Mesenteric fat pad (tissue), 1 donor: Measurements from ENCODE around the gene UBXN10. TPM values are rescaled to one million over a fixed set of nuclear protein-coding genes. Genes with fewer than 3 reads are reported as not detected.
"Not testable (repeated sequence)": the region's sequence is repeated elsewhere in the genome, so short reads cannot be mapped to it uniquely, and the experiment has no call there.

ENCODE experiments used
- DNase-seq: peaks from one replicate; pipeline ENCODE4 v3.0.0-alpha.2; 2020; ENCODE audit warnings: low spot score
- total RNA-seq: library from RNA; stranded (reverse); fragmentation: NEBNext Ultra II Directional; extraction: Animal tissue kit (Norgen Biotek cat#: 25700); gene quantifications from one replicate; pipeline ENCODE4 v1.2.1, GENCODE V29; 2021
- donor health status: DM: yes; HTN: yes; CAD: no.

The UBXN10 gene
- total RNA-seq, 1 donor from 2014 or later = 0.29 TPM

- no peak for DNase-seq
Measured at GRCh38 chr1:20200966-20201365, 15.1 kb downstream of the UBXN10 start.

GRCh38 chr1:20202166-20202565 lies 16.3 kb downstream of the UBXN10 start:
- peak; percentile 71 for DNase-seq

- DNase-seq = no peak
Measured at GRCh38 chr1:20207546-20207945, 21.6 kb downstream of the UBXN10 start.

GRCh38 chr1:20209471-20209870 lies 23.6 kb downstream of the UBXN10 start:
- peak; percentile 37 for DNase-seq

GRCh38 chr1:20210736-20211460 lies 25.0 kb downstream of the UBXN10 start:
- DNase-seq = peak; percentile 35

- DNase-seq = peak; percentile 74
Measured at GRCh38 chr1:20211511-20211931, 25.6 kb downstream of the UBXN10 start.

- DNase-seq = peak; percentile 18
Measured at GRCh38 chr1:20212085-20212684, 26.3 kb downstream of the UBXN10 start.

- peak; percentile 88 for DNase-seq
Measured at GRCh38 chr1:20212685-20213331, 26.9 kb downstream of the UBXN10 start.

- no peak for DNase-seq
Measured at GRCh38 chr1:20215716-20216115, 29.8 kb downstream of the UBXN10 start.

GRCh38 chr1:20216574-20216973 lies 30.7 kb downstream of the UBXN10 start:
- peak; percentile 18 for DNase-seq

GRCh38 chr1:20219053-20219452 lies 33.2 kb downstream of the UBXN10 start:
- peak; percentile 18 for DNase-seq

- DNase-seq = peak; percentile 24
Measured at GRCh38 chr1:20220036-20220435, 34.1 kb downstream of the UBXN10 start.

- DNase-seq = no peak
Measured at GRCh38 chr1:20223106-20223505, 37.2 kb downstream of the UBXN10 start.

- peak; percentile 24 for DNase-seq
Measured at GRCh38 chr1:20223551-20224419, 37.9 kb downstream of the UBXN10 start.

- DNase-seq = peak; percentile 39
Measured at GRCh38 chr1:20224546-20224945, 38.6 kb downstream of the UBXN10 start.

- no peak for DNase-seq
Measured at GRCh38 chr1:20227704-20228103, 41.8 kb downstream of the UBXN10 start.

- no peak for DNase-seq
Measured at GRCh38 chr1:20228314-20228825, 42.5 kb downstream of the UBXN10 start.

- no peak for DNase-seq
Measured at GRCh38 chr1:20229171-20229570, 43.3 kb downstream of the UBXN10 start.

- DNase-seq = not testable (repeated sequence)
Measured at GRCh38 chr1:20232564-20232963, 46.7 kb downstream of the UBXN10 start.

- DNase-seq = no peak
Measured at GRCh38 chr1:20233394-20233793, 47.5 kb downstream of the UBXN10 start.

- DNase-seq = no peak
Measured at GRCh38 chr1:20233866-20234265, 48.0 kb downstream of the UBXN10 start.
